Retina (tissue), 1 donor: ENCODE measurements around the gene PRKG1.

Experiments
- DNase-seq: peaks from one replicate; pipeline ENCODE4 v3.0.0-alpha.2; 2016

Gene PRKG1

GRCh38 chr10:51620131-51620530, 545.8 kb downstream of the PRKG1 start:
- no peak for DNase-seq

- DNase-seq = no peak
Observed at GRCh38 chr10:51624013-51624412, 549.7 kb downstream of the PRKG1 start.

- DNase-seq = no peak
Observed at GRCh38 chr10:51629934-51630639, 555.8 kb downstream of the PRKG1 start.

- no peak for DNase-seq
Observed at GRCh38 chr10:51630640-51631005, 556.3 kb downstream of the PRKG1 start.

GRCh38 chr10:51635436-51635835, 561.1 kb downstream of the PRKG1 start:
- DNase-seq = no peak

- no peak for DNase-seq
Observed at GRCh38 chr10:51638211-51638610, 563.9 kb downstream of the PRKG1 start.

- no peak for DNase-seq
Observed at GRCh38 chr10:51638737-51639136, 564.5 kb downstream of the PRKG1 start.

GRCh38 chr10:51640120-51640819, 566.0 kb downstream of the PRKG1 start:
- DNase-seq = no peak

- DNase-seq = peak; percentile 51
Observed at GRCh38 chr10:51642581-51642980, 568.3 kb downstream of the PRKG1 start.

- no peak for DNase-seq
Observed at GRCh38 chr10:51643734-51644133, 569.4 kb downstream of the PRKG1 start.

GRCh38 chr10:51649064-51649463, 574.8 kb downstream of the PRKG1 start:
- no peak for DNase-seq

GRCh38 chr10:51651063-51651462, 576.8 kb downstream of the PRKG1 start:
- no peak for DNase-seq

- DNase-seq = no peak
Observed at GRCh38 chr10:51653025-51653424, 578.7 kb downstream of the PRKG1 start.

- DNase-seq = no peak
Observed at GRCh38 chr10:51654918-51655317, 580.6 kb downstream of the PRKG1 start.

GRCh38 chr10:51656503-51656902, 582.2 kb downstream of the PRKG1 start:
- DNase-seq = no peak

- no peak for DNase-seq
Observed at GRCh38 chr10:51658000-51658399, 583.7 kb downstream of the PRKG1 start.

- DNase-seq = no peak
Observed at GRCh38 chr10:51659344-51659743, 585.1 kb downstream of the PRKG1 start.

- no peak for DNase-seq
Observed at GRCh38 chr10:51663086-51663485, 588.8 kb downstream of the PRKG1 start.

GRCh38 chr10:51666456-51666855, 592.2 kb downstream of the PRKG1 start:
- no peak for DNase-seq

GRCh38 chr10:51667678-51668335, 593.5 kb downstream of the PRKG1 start:
- DNase-seq = peak; percentile 8

GRCh38 chr10:51668336-51668689, 594.0 kb downstream of the PRKG1 start:
- no peak for DNase-seq

- no peak for DNase-seq
Observed at GRCh38 chr10:51669041-51669440, 594.8 kb downstream of the PRKG1 start.

- no peak for DNase-seq
Observed at GRCh38 chr10:51672039-51672535, 597.8 kb downstream of the PRKG1 start.

GRCh38 chr10:51675088-51675487, 600.8 kb downstream of the PRKG1 start:
- DNase-seq = no peak
